AG09319 (cell line): ENCODE measurements around the gene ITGB3.

Source experiments
- DNase-seq: peaks from one replicate; pipeline ENCODE4 v3.0.0-alpha.2; 2010; ENCODE audit warnings: low read depth; ENCODE audit errors: extremely low read depth
- CTCF ChIP-seq: IDR thresholded peaks from 2 replicates; pipeline ENCODE4 v1.5.1; 2011; ENCODE audit warnings: low read depth, mild to moderate bottlenecking, inconsistent platforms, low read length, moderate library complexity

The ITGB3 gene

GRCh38 chr17:47310186-47310733 lies 56.6 kb downstream of the ITGB3 start:
- TF ChIP-seq CTCF: no peak
- no peak for DNase-seq

DNA sequence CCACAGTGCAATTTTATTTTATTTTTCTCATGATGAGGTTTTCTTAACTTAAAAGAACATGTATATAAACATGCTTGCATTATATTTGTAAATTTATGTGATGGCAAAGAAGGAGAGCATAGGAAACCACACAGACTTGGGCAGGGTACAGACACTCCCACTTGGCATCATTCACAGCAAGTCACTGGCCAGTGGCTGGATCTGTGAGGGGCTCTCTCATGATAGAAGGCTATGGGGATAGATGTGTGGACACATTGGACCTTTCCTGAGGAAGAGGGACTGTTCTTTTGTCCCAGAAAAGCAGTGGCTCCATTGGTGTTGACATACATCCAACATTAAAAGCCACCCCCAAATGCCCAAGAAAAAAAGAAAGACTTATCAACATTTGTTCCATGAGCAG lies 57.8 kb downstream of the ITGB3 start:
- DNase-seq: no peak
- no peak for TF ChIP-seq CTCF

DNA sequence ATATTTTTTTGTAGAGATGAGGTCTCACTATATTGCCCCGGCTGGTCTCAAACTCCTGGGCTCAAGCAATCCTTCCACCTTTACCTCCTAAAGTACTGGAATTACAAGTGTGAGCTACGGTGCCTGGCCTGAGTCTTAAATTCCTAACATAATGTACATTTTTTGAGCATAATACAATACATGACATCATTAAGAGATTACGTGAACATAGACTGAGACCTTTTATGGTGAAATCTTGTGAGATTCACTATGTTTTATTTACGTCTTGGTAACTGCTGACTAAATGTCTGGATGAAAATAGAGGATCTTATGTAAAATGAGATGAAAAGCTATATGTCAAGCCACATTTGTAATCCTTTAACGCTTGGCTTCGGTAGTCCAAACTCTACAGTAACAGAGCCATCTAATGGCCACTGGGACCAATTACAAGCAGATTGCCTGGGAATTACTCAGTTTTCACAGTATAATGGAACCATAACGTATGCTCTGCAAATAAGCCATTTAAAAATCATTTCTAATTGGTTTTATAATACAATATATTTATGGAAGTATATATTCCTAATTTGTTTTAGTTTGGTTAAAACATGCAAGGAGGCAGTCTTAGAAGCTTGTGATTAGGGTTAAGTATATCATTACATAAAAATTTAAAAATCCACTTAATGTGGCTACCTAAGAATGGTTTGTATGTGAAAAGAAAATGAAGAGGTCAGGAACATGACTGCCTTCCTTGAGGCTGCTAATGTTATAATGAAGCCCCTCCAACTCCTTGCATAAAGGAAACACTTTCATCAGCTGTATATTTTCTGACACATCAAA lies 62.0 kb downstream of the ITGB3 start:
- no peak for DNase-seq
- TF ChIP-seq CTCF: peak; percentile 80

- DNase-seq: no peak
- TF ChIP-seq CTCF: no peak
These were observed 62.7 kb downstream of the ITGB3 start for GRCh38 chr17:47316311-47316710.

GRCh38 chr17:47317119-47317518 lies 63.5 kb downstream of the ITGB3 start:
- DNase-seq: no peak
- no peak for TF ChIP-seq CTCF

DNA sequence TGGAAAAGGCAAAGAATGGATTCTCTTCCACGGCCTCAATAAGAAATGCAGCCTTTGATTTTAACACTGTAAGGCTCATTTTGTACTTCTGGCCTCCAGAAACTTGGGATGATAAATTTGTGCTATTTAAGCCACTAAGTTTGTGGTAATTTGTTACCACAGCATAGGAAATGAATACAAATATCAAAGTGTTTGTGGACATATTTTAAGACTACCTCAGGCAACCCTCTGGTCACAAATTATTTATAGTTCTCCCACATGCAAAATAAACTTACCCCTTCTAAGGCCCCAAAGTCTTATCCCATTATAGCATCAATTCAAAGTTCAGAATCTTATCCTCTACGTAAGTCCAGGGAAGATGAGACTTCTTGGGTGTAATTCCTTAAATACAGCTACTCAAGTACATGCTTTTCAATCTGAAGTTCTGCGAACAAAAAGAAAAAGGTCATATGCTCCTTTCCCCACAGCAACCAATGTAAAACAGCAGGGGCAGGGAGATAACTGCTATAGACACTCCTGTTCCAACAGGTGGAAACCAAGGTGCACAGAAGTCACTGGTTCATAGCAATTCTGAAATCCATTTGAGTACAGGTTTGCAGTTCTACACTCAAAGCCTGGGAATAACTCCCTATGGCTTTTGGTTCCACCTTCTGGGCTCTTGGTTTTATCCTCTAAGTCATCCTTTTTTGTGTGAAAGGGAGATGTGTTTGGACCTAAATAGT lies 64.7 kb downstream of the ITGB3 start:
- DNase-seq: no peak
- TF ChIP-seq CTCF: no peak
